WTC11 (cell line): Measurements from ENCODE around the gene NDUFC2. TPM values are rescaled to one million over a fixed set of nuclear protein-coding genes. Genes with fewer than 3 reads are reported as not detected.

ENCODE experiments used
- ATAC-seq: fragments of 200-7000 bp; cut with Tn5 transposase; 2 replicates; pipeline ENCODE4 v1.10.0; 2021; ENCODE audit warnings: mild to moderate bottlenecking, moderate library complexity
- CTCF ChIA-PET: fragments of 300-600 bp; sonication (Branson Sonifier 250); formaldehyde crosslinking; loops from one replicate; lab custom pipeline; 2021; ENCODE audit warnings: antibody characterized with exemption; lab: Charles Lee
- POLR2A ChIA-PET: fragments of 350-600 bp; sonication (Branson Sonifier 250); formaldehyde crosslinking; loops from one replicate; lab custom pipeline; 2021; ENCODE audit warnings: antibody characterized with exemption; lab: Charles Lee
- DNase-seq: peaks from one replicate; pipeline ENCODE4 v3.0.0; 2021; ENCODE audit warnings: low spot score
- H3K27ac Mint-ChIP-seq: 2 replicates; pipeline ENCODE4 v1.8.0; 2021; ENCODE audit warnings: mixed read lengths
- H3K27me3 Mint-ChIP-seq: 2 replicates; pipeline ENCODE4 v1.8.0; 2021; ENCODE audit warnings: low read depth, mild to moderate bottlenecking, moderate library complexity, mixed read lengths
- H3K36me3 Mint-ChIP-seq: 2 replicates; pipeline ENCODE4 v1.8.0; 2021; ENCODE audit warnings: mixed read lengths
- H3K4me1 Mint-ChIP-seq: 2 replicates; pipeline ENCODE4 v1.8.0; 2022; ENCODE audit warnings: mixed read lengths
- H3K4me3 Mint-ChIP-seq: 2 replicates; pipeline ENCODE4 v1.8.0; 2021; ENCODE audit warnings: mild to moderate bottlenecking, moderate library complexity, mixed read lengths
- H3K9me3 Mint-ChIP-seq: 2 replicates; pipeline ENCODE4 v1.8.0; 2021; ENCODE audit warnings: mixed read lengths
- ATF1 ChIP-seq: sonication (generic); formaldehyde crosslinking; IDR thresholded peaks from 2 replicates; pipeline ENCODE4 v1.8.1; 2023; ENCODE audit warnings: mild to moderate bottlenecking, moderate library complexity, missing genetic modification reagents
- CBFB ChIP-seq: sonication (generic); formaldehyde crosslinking; IDR thresholded peaks from 2 replicates; pipeline ENCODE4 v1.8.1; 2022; ENCODE audit warnings: mild to moderate bottlenecking, low read depth, missing genetic modification reagents
- CDX4 ChIP-seq: fragments of 250-450 bp; sonication (Bioruptor Pico); IDR thresholded peaks from 2 replicates; pipeline ENCODE4 v1.9.0; 2021; ENCODE audit warnings: moderate library complexity, mild to moderate bottlenecking, inconsistent platforms, borderline replicate concordance
- CREB1 ChIP-seq: sonication (generic); formaldehyde crosslinking; IDR thresholded peaks from 2 replicates; pipeline ENCODE4 v1.8.0; 2023; ENCODE audit warnings: mild to moderate bottlenecking, missing genetic modification reagents
- E2F1 ChIP-seq: sonication (generic); formaldehyde crosslinking; IDR thresholded peaks from 2 replicates; pipeline ENCODE4 v1.8.0; 2022; ENCODE audit warnings: mild to moderate bottlenecking, missing genetic modification reagents
- ETV6 ChIP-seq: sonication (generic); formaldehyde crosslinking; IDR thresholded peaks from 2 replicates; pipeline ENCODE4 v1.8.1; 2022; ENCODE audit warnings: mild to moderate bottlenecking, missing genetic modification reagents
- HMGA2 ChIP-seq: fragments of 250-450 bp; sonication (Bioruptor Pico); IDR thresholded peaks from 2 replicates; pipeline ENCODE4 v1.4.0; 2021; ENCODE audit warnings: mild to moderate bottlenecking, moderate library complexity
- MXD4 ChIP-seq: fragments of 250-450 bp; sonication (Bioruptor Pico); IDR thresholded peaks from 2 replicates; pipeline ENCODE4 v1.8.0; 2021; ENCODE audit warnings: mild to moderate bottlenecking, moderate library complexity, borderline replicate concordance
- NFYB ChIP-seq: sonication (generic); formaldehyde crosslinking; conservative IDR thresholded peaks from 2 replicates; pipeline ENCODE4 v1.8.0; 2022; ENCODE audit warnings: low read depth, missing genetic modification reagents
- PRDM15 ChIP-seq: sonication (generic); formaldehyde crosslinking; IDR thresholded peaks from 2 replicates; pipeline ENCODE4 v1.8.0; 2022; ENCODE audit warnings: missing genetic modification reagents
- PRRX2 ChIP-seq: fragments of 250-450 bp; sonication (Bioruptor Pico); IDR thresholded peaks from 2 replicates; pipeline ENCODE4 v1.8.0; 2021; ENCODE audit warnings: mild to moderate bottlenecking
- SMAD4 ChIP-seq: sonication (generic); formaldehyde crosslinking; IDR thresholded peaks from 2 replicates; pipeline ENCODE4 v1.8.0; 2022; ENCODE audit warnings: mild to moderate bottlenecking, missing genetic modification reagents
- SP1 ChIP-seq: sonication (generic); formaldehyde crosslinking; conservative IDR thresholded peaks from 2 replicates; pipeline ENCODE4 v1.8.1; 2022; ENCODE audit warnings: missing genetic modification reagents
- TCF7 ChIP-seq: sonication (generic); formaldehyde crosslinking; IDR thresholded peaks from 2 replicates; pipeline ENCODE4 v1.8.0; 2022; ENCODE audit warnings: mild to moderate bottlenecking, low read depth, missing genetic modification reagents, moderate library complexity
- TP53 ChIP-seq: sonication (generic); formaldehyde crosslinking; IDR thresholded peaks from 2 replicates; pipeline ENCODE4 v1.8.1; 2023; ENCODE audit warnings: mild to moderate bottlenecking, missing genetic modification reagents
- USF1 ChIP-seq: sonication (generic); formaldehyde crosslinking; IDR thresholded peaks from 2 replicates; pipeline ENCODE4 v1.8.0; 2022; ENCODE audit warnings: mild to moderate bottlenecking, missing genetic modification reagents
- ZBTB21 ChIP-seq: sonication (generic); formaldehyde crosslinking; IDR thresholded peaks from 2 replicates; pipeline ENCODE4 v1.8.1; 2023; ENCODE audit warnings: mild to moderate bottlenecking, missing genetic modification reagents, borderline replicate concordance
- ZNF138 ChIP-seq: sonication (generic); formaldehyde crosslinking; conservative IDR thresholded peaks from 2 replicates; pipeline ENCODE4 v1.8.1; 2022; ENCODE audit warnings: mild to moderate bottlenecking, moderate library complexity, missing genetic modification reagents
- ZNF512 ChIP-seq: sonication (generic); formaldehyde crosslinking; IDR thresholded peaks from 2 replicates; pipeline ENCODE4 v1.8.1; 2022; ENCODE audit warnings: missing genetic modification reagents, borderline replicate concordance
- total RNA-seq: library from RNA; stranded (reverse); gene quantifications from 3 replicates; pipeline ENCODE4 v1.2.3, GENCODE V29; 2021

Gene NDUFC2
- total RNA-seq, 1 experiment from 2014 or later: 215 TPM

- TF ChIP-seq MXD4 (CRISPR knock-in tag): no peak
Observed at GRCh38 chr11:78082146-78082545, 2.5 kb upstream of the NDUFC2 start (continued).

- Mint-ChIP-seq H3K9me3 (no peaks in the 10 kb centered on the region), H3K4me3 (no peak overlapping the region), H3K4me1 (peaks cover 17% of the 10 kb centered on the region), H3K36me3 (no peaks in the 10 kb centered on the region; the same call in 1 of the 2 replicates), H3K27me3 (peaks cover 8% of the 10 kb centered on the region), H3K27ac (no peak overlapping the region)
- TF ChIP-seq CREB1 (CRISPR knock-in tag): no peak
- no peak for TF ChIP-seq ZNF512 (CRISPR knock-in tag)
- no peak for TF ChIP-seq PRDM15
- no peak for TF ChIP-seq USF1
- TF ChIP-seq ETV6 (CRISPR knock-in tag): no peak
- TF ChIP-seq SMAD4: no peak
- no peak for TF ChIP-seq ZBTB21
- TF ChIP-seq CBFB (CRISPR knock-in tag): no peak
- no peak for TF ChIP-seq TP53 (CRISPR knock-in tag)
- no peak for TF ChIP-seq PRRX2 (CRISPR knock-in tag)
- TF ChIP-seq NFYB (CRISPR knock-in tag): no peak
- TF ChIP-seq HMGA2: no peak
- TF ChIP-seq SP1 (CRISPR knock-in tag): no peak
- TF ChIP-seq ZNF138 (CRISPR knock-in tag): no peak
- TF ChIP-seq E2F1 (CRISPR knock-in tag): no peak
- no peak for TF ChIP-seq ATF1
- no peak for TF ChIP-seq CDX4 (CRISPR knock-in tag)
- TF ChIP-seq TCF7 (CRISPR knock-in tag): no peak
- DNase-seq (no peak), ATAC-seq (no peak)
- ChIA-PET CTCF (no interaction called here), POLR2A (no interaction called here)
Observed at GRCh38 chr11:78081583-78081982, 1.9 kb upstream of the NDUFC2 start.
